Measurements from ENCODE around the gene PCK2.
A peak's percentile ranks its signal among the peaks of the same experiment; 100 is the strongest.

Gene PCK2

DNA sequence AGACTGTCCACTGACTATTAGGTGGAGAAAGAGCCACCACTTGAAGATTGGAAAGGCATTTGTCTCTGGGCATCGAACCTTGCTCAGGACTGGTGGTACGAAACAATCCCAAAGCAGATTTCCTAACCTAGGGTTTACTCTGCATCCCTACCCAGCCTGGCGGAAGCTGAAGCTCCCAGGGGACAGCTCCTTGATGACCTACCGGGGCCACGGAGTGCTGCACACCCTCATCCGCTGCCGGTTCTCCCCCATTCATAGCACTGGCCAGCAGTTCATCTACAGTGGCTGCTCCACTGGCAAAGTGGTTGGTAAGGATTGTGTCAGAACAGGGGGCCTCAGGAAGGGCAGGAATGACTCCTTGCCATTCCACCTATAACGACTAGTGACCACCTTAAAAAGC lies 27.1 kb downstream of the PCK2 start:
- DNase-seq = no peak

DNA sequence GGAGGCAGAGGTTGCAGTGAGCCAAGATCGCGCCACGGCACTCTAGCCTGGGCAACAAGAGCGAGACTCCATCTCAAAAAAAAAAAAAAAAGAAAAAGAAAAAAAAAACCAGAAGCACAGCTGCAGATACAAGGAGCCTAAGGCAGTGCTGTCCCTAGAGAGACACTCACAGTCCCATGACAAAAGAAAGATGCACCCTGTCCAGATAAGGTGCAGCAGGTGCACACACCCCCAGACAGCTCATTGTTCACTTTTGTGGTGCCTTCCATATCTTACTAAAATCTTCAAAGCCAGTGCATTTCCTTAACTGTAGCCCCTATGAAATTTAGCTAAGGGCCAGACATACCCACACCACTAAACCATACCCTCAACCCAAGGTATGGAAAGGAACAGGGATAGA lies 28.3 kb downstream of the PCK2 start:
- no peak for DNase-seq

DNA sequence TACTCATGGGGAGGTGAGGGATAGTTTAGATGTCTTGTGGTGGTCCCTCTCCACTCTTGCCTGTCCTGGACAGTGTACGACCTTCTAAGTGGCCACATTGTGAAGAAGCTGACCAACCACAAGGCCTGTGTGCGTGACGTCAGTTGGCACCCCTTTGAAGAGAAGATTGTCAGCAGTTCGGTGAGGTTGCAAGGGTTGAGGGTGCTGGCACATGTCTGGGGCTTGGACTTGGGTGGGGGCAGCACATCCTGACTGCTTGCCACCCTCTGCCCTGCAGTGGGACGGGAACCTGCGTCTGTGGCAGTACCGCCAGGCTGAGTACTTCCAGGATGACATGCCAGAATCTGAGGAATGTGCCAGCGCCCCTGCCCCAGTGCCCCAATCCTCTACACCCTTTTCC lies 28.8 kb downstream of the PCK2 start:
- DNase-seq = no peak

DNA sequence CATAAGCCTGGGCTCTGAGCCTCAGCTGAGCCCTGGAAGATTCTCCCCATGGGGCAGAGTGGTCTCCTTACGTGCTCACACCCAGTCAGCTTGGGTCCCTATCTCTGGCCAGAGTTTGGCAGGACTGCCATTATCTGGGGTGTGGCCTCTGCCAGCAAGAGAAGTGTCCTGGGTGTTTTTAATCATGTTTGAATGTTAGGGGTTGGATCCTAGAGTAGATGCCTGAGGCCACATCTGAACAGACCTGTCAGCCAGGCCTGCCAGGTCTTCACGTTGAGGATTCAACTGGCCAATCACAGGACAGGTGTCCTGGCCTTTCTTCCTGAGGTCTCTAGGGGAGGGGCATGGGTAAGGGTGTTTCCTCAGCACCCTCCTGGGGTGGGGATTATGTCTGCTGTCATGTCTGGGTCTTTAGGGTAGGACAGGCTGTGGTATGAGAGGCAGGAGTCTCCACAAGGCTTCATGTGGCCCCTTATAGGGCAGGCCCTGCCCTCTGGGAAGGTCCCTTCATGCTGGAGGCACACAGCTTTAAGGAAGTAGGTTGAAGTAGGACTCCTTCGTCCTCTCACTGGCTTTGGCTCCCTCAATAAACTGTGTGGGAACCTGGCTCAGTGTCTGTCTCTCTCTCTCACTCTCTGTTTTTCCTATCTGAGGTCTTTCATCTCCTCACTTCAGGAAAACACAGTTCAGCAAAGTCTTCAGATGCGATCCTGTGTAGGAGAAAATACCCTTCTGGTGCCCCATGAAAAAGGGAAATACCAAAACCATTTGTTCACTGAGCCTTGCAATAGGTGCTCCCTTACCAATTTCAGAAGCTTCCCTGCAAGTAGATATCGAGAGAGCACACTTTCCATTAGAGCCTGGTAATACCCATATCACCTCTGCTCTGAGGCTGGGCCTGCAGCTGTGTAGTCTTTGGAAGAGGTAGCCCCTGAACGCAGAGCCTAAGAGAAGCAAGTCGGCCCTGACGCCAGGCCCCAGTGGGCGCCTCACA lies 29.6 kb downstream of the PCK2 start:
- no peak for DNase-seq

DNA sequence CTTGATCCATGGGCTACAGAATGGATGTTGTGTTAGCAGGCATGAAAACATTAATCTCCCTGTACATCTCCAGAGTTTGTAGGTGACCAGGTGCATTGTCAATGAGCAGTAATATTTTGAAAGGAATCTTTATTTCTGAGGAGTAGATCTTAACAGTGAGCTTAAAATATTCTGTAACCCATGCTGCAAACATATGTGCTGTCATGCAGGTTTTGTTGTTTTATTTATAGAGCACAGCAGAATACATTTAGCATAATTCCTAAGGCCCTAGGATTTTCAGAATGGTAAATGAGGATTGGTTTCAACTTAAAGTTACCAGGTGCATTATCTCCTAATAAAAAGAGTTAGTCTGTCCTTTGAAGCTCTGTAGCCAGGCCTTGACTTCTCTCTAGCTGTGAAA lies 32.8 kb downstream of the PCK2 start:
- DNase-seq = no peak

DNA sequence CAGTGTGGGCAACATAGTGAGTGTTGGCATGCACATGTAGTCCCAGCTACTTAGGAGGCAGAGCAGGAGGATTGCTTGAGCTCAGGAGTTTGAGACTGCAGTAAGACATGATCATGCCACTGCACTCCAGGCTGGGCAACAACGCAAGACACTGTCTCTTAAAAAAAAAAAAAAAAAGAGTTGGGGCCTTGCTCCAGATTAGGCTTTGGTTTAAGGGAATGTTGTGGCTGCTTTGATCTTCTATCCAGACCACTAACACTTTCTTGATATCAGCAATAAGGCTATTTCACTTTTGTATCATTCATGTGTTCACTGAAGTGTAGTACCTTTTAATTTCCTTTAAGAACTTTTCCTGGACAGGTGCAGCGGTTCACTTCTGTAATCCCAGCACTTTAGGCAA lies 33.6 kb downstream of the PCK2 start:
- DNase-seq = no peak

DNA sequence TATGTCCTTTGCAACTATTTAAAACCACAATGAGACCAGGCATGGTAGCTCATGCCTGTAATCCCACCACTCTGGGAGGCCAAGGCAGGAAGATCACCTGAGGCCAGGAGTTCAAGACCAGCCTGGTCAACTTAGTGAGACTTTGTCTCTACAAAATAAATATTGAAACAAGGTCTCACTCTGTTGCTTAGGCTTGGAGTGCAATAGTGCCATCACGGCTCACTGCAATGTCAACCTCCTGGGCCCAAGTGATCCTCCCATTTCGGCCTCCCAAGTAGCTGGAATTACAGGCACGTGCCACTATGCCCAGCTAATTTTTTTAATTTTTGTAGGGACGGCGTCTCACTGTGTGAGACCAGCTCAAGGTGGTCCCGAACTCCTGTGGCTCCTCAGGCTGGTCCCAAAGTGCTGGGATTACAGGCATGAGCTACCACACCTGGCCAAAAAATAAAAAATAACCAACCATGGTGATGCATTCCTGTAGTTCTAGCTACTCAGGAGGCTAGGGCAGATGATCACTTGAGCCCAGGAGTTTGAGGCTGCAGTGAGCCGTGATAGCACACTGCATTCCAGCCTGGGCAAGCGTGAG lies 35.4 kb downstream of the PCK2 start:
- no peak for DNase-seq

DNA sequence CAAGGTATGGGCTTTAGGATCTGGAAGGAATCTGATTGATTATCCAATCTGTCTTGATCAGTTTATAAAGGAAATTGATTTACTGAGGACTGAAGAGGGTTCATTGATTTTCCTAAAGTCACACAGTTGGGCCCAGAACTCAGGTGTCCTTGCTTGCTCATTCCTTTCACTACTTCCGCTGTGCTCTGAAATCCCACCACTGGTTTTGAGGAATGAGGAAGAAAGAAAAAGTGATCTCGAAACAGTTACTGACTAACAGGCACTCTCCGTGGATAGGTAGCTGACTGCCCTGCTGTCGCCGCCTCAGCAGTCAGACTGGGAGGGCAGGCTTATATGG lies 36.2 kb downstream of the PCK2 start, which contains the start of gene FITM1:
TSS of gene FITM1 (plus strand) at position 280 of the 337 bp plus-strand sequence. CDS start 905 bp downstream, outside the sequence.
- no peak for DNase-seq

DNA sequence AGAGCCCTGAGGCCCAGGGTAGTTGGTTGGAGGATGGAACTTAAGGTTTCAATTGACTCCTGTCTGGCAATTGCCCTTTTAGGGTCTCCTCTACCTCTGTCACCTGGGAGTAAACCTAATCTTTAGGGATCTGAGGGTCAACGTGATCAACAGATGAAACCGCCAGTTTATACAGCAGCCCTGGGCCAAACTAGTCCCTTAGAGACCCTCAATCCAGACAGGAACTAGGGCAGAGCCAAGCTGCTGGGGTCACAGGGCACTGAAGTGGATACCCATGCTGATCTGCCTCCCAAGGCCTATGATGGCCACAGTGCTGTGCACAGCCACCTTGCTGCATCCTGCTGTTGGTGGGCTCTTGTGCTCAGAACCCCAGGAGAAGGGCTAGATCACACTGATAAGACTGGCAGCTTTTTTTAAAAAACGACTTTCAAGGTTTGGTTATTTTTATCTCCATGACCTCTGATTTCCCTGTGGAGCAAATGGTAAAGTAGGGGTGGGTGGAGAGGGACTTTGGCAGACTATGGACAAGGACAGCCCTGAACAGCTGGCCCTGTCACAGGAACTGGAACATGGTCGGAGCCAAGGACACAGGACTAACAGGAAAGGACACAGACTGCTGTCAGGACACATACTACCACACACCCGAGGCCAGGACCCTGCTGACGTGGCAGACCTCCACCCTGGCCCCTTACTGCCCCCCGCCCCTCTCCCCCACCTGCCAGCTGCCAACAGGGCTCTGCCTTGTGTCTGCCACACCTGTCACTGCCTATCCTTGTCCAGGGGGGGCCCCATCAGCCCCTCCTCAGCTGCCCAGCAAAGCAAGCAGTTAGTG lies 36.8 kb downstream of the PCK2 start:
- DNase-seq = no peak

DNA sequence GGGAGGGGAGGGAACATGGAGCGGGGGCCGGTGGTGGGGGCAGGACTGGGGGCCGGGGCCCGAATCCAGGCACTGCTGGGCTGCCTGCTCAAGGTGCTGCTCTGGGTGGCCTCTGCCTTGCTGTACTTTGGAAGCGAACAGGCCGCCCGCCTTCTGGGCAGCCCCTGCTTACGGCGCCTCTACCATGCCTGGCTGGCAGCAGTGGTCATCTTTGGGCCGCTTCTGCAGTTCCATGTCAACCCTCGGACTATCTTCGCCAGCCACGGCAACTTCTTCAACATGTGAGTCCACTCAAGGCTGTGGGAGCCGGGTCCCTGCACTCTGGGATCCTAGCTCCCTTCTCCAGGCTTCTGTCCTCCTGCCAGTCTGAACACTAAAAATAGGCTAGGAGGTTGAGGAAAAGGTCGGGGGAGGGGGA lies 37.4 kb downstream of the PCK2 start:
- DNase-seq = no peak

DNA sequence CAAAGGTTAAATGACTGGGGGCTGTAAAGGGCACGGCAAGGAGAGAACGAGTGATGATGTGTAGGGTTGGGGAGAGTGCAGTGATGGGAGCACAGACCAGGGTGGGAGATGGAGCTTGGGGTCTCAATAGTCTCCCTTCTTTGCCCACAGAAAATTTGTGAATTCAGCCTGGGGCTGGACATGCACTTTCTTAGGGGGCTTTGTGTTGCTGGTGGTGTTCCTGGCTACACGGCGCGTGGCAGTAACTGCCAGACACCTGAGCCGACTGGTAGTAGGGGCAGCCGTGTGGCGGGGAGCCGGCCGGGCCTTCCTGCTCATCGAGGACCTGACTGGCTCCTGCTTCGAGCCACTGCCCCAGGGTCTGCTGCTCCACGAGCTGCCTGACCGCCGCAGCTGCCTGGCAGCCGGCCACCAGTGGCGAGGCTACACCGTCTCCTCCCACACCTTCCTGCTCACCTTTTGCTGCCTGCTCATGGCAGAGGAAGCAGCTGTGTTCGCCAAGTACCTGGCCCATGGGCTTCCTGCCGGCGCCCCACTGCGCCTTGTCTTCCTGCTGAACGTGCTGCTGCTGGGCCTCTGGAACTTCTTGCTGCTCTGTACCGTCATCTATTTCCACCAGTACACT lies 38.1 kb downstream of the PCK2 start:
- peak; percentile 49 for DNase-seq

DNA sequence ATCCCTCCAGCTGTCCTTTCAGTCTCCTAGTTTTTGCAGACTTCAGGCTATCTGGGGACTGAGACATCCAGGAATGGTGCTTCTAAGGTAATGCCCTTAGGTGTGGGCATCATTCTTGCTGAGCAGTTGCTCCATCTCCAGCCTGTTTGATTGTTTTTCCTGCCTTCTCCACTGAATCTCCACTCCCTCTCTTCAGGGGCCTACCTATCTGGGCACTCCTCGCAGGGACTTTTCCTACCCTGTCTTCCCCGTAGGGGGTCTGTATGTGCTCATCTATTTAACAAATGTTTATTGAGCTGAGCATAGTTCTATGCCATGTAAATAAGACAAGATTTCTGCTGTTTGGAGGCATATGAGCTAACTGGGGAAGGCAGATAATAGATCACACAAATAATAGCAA lies 38.9 kb downstream of the PCK2 start:
- no peak for DNase-seq

DNA sequence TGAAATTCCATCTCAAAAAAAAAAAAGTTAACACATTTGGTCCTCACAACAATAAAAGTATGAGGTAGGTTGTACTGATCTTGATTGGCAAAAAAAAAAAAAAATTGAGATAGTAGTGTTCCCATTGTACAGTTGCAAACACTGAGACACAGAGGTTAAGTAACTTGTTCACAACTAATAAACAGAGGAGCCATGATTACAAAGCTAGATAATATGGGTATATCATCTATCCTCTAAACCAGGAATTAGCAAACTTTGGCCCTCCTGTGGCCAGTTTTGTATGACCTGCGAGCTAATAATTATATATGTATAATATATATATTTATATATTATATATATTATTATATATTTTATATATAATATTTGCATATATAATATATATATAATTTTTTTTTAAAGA lies 39.6 kb downstream of the PCK2 start:
- DNase-seq = no peak

DNA sequence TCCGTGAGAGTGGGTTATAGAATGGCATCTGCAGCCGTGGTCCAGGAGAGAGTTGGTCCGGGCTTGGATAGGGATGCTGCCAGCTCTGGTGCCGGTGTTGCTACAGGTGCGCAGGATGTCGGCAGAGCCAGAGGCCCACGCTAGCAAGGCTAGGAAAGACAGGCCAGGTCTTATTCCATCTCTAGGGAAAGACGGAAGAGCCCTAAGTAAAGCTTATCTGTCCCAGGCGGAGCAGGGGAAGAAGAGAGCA lies 41.4 kb downstream of the PCK2 start:
- peak; percentile 83 for DNase-seq

DNA sequence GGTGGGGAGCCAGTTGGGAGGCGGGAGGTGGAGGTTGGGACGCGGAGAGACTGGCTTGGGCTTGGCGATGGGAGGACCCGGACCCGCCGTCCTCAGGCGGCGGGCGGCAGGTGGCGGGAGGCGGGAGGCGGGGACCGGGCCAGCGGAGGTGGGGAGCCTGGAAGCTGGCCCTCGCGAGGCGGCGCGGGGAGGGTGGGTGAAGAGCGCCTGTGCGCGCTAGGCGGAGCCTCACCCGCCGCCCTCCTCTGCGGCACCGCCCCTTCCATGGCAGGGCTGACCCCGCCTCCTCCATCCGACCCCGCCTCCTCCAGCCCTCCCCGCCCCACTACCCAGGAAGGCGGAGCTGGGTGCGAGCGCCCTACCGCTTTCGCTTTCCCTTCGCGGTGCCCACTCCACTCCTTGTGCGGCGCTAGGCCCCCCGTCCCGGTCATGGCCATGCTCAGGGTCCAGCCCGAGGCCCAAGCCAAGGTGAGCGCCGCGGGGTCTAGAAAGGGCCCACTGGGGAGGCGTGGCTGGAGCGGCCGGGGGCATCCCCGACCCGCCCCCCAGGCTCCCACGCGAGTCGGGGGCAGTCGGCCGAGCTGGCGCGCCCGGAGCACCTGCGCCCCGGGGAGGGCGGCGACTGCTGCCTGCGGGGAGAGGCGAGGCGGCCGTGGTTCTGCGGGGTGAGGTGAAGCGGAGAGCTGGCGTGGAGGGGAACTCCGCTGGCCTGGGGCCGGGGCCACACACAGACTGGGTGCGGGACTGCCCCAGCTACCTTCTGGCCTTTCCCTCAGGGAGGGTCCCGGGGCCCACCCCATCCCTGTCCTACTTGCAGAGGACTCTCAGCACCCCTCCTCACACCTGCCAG lies 41.9 kb downstream of the PCK2 start, which contains the start of gene PSME1:
TSS of gene PSME1 (plus strand) at position 361 of the 850 bp plus-strand sequence. CDS start at position 430, 69 bp downstream.
- DNase-seq = peak; percentile 96

DNA sequence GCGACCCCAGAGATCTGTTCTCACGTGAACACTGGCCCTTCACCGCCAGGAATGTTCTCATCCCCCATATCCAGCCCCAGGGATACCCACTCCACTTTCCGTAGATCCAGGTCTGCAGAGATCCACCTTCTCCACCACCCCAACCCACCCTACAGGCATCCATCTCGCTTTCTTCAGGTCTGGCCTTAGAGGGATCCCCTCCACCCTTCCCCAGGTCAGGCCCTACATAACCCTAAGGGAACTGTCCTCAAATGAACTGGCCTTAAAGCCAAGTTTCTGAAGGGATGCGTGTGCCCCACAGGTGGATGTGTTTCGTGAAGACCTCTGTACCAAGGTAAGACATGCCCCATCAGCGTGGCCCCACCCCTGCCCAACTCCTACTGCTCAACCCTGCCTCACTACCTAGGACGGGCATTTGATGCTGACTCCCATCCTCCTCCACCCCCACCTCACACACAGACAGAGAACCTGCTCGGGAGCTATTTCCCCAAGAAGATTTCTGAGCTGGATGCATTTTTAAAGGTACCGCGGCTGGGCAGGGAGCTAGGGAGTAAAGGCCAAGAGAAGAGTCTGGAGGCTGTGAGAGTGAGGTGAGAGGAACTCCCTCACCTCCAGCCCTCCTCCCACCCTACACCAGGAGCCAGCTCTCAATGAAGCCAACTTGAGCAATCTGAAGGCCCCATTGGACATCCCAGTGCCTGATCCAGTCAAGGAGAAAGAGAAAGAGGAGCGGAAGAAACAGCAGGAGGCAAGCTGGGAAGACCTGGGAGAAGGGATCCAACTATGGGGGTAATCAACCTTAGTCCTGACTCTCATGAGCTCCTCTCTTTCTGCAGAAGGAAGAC lies 42.8 kb downstream of the PCK2 start:
- DNase-seq = no peak

DNA sequence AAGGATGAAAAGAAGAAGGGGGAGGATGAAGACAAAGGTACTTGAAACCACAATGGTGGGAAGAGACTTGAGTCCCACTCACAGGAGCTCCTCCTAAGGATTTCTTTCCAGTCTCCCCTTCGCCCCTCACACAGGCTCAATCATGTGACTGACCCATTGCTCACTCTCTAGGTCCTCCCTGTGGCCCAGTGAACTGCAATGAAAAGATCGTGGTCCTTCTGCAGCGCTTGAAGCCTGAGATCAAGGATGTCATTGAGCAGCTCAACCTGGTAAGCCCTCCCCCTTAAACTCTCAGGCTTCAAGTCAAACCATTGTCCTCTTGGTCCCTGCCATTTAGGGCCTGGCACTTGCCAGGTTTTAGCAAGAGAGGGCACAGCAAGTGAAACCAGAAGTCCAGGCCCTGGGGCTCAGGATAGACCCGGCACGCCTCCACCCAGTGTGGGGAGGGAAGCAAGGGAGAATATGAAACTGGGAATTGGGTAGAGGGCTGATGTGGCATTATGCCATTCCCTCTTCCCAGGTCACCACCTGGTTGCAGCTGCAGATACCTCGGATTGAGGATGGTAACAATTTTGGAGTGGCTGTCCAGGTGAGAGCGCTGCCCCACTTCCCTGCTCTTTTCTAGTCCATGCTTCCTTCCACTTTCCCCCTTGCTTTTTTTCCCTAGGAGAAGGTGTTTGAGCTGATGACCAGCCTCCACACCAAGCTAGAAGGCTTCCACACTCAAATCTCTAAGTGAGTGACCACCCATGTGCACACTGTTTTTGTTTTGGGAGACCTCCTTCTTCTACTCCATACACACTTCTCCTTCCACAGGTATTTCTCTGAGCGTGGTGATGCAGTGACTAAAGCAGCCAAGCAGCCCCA lies 43.7 kb downstream of the PCK2 start:
- no peak for DNase-seq

DNA sequence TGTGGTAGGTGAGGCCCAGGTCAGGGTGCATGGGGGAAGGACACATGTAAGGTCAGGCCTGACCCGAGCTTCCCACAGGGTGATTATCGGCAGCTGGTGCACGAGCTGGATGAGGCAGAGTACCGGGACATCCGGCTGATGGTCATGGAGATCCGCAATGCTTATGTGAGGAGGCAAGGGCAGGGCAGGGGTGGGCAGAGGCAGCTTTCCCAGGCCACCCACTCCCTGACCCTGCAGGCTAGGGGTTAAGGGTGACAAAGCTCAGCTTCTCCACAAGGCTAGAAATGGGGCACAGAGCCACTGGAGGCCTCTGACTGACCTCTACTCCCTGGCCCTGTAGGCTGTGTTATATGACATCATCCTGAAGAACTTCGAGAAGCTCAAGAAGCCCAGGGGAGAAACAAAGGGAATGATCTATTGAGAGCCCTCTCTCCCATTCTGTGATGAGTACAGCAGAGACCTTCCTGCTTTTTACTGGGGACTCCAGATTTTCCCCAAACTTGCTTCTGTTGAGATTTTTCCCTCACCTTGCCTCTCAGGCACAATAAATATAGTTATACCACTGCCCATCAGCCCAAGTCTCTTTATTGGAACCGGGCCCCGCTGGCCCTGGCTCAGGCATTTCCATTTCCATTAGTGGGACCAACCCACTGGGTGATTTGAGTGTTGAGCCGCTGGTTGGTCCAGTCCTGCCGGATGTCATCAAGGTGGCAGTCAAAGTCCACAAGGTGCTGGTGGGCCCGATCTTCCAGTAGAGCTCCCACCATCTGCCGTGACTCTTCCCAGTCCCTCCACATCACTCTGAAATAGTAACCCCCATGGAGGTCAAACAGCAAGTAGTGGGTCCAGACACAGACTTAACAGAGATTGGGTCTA lies 44.5 kb downstream of the PCK2 start:
- DNase-seq = no peak

DNA sequence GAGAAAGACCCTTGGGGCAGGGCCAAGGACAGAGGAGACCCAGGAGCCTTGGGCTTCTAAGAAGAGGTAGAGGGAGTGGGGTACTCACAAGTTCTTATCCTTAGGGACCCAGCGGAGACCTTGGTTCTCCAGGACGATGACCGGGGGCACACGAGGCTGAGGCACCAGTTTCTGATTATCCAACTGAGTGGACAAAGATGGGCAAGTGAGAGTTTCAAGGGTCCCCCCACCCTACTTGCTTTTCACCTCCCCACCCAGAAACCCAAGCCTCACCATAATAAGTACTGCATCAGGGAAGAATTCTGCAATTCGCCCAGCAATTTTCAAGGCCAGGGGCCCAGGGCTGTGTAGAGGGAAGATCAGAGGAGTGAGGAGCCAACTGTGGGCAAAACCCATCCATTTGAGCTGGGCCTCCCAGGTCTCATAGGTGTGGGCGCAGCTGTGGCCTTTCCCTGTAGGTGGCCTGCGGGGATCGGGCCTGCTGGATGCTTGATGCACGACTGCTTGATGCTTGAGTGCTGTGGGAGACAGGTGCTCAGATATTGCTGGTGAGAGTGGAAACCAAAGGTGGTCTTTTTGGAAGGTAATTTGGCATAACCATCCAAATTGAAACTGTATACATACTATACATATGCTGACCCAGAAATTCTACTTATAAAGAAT lies 45.3 kb downstream of the PCK2 start:
- DNase-seq = no peak

Data from DMS79 treated with DMSO at 0.1 percent for 48 hours (cell line).